LHCN-M2 (cell line): ENCODE data around the gene RUFY2. TPM values are rescaled to one million over a fixed set of nuclear protein-coding genes. Genes with fewer than 3 reads are reported as not detected.
A peak's percentile ranks its signal among the peaks of the same experiment; 100 is the strongest.
"Not testable (repeated sequence)": the region's sequence is repeated elsewhere in the genome, so short reads cannot be mapped to it uniquely, and the experiment has no call there.

Experiments used
- DNase-seq: peaks from one replicate; pipeline ENCODE4 v3.0.0-alpha.2; 2012; ENCODE audit warnings: low read depth
- total RNA-seq: library from RNA; depleted of rRNA; stranded (reverse); fragments of >200 nt; gene quantifications from 2 replicates; pipeline ENCODE4 v1.2.3, GENCODE V29; 2014; rRNA removed

The RUFY2 gene
- total RNA-seq, 1 experiment from 2014 or later, result 19.1 TPM

DNA sequence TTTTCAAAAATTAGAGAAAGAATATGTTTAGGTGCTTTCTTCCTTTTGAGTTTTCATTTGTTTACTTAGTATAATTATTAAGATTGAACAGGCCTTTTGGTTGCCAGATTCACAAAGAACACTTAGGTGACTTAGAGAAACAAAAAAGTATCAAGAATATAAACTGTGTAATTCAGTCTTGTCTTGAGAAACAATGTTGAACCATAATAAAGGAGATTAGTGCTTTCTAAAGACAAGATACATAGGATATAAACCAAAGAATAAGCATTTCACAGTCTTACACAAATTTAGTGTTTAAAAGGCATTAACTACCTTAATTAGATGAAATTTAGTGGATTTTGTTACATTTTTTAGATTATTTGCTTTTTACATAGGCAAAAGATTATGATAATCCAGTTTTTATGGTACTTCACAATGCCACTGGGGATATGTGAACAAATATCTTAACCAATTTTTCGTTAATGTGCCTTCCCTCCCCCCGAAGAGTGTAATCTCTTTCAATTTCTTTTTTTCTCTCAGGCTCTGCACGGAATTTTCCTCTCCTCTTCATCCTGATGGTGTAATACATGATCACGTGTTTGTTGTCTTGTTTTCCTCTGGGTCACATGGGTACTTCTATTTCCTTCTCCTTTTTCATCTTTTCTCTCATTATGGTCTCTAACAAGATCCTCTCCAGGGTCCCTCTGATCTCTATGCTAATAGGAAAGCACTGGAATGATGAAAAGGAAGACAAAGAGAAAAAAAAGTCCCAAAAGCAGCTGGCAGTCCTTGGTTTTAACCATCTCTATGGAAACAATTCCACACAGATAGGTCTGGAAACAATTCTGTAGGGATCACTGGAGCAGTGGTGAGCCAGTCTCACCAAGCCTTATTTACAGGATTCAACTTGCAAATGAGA lies 78.9 kb downstream of the RUFY2 start:
- peak; percentile 83 for DNase-seq

GRCh38 chr10:68324396-68324795 lies 82.7 kb downstream of the RUFY2 start:
- DNase-seq, result not testable (repeated sequence)

GRCh38 chr10:68318331-68319059 lies 88.6 kb downstream of the RUFY2 start:
- DNase-seq, result no peak

- no peak for DNase-seq
These were observed 91.5 kb downstream of the RUFY2 start for GRCh38 chr10:68315582-68315981.

DNA sequence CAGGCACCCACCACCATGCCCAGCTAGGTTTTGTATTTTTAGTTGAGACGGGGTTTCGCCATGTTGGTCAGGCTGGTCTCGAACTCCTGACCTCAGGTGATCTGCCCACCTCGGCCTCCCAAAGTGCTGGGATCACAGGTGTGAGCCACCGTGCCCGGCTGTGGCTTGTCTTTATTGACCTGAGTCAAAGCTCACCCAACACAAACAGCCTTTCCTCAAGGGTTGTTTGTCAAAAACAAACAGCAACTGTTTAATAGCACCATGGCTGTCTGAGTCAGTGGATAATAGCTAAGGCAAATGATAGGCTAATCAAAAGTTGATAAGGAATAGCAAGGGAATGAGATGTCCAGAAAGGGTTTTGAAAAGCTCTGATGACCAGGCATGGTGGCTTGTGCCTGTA lies 92.1 kb downstream of the RUFY2 start:
- not testable (repeated sequence) for DNase-seq

GRCh38 chr10:68310531-68310930 lies 96.5 kb downstream of the RUFY2 start:
- no peak for DNase-seq

GRCh38 chr10:68305854-68306253 lies 101.2 kb downstream of the RUFY2 start:
- DNase-seq, result no peak

GRCh38 chr10:68303849-68304412 lies 103.1 kb downstream of the RUFY2 start:
- no peak for DNase-seq

DNA sequence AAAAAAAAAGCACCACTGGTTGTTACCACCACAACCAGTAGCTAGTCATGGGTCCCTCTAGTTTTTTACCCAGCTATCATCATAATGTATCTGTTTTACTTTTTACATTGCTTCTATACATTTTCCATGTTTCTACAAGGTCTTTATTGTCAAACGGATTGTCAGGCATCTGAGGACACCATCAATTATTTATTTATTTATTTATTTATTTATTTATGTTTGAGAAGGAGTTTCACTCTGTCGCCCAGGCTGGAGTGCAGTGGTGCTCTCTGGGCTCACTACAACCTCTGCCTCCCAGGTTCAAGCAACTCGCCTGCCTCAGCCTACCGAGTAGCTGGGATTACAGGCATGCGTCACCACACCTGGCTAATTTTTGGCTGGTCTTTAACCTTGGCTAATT lies 104.2 kb downstream of the RUFY2 start:
- DNase-seq, result no peak

DNA sequence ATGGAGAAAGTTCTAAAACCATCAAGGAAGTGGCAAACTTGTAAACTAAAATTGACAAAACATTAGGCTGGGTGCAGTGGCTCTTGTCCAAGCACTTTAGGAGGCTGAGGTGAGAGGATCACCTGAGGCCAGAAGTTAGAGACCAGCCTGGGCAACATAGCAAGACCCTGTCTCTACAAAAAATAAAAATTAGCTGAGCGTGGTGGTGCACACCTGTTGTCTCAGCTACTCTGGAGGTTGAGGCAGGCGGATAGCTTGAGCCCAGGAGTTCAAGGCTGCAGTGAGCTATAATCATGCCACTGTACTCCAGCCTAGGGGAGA lies 104.6 kb downstream of the RUFY2 start:
- DNase-seq, result no peak

GRCh38 chr10:68301790-68302502 lies 105.1 kb downstream of the RUFY2 start:
- DNase-seq, result peak; percentile 62

GRCh38 chr10:68301301-68301700 lies 105.8 kb downstream of the RUFY2 start:
- DNase-seq, result no peak

DNA sequence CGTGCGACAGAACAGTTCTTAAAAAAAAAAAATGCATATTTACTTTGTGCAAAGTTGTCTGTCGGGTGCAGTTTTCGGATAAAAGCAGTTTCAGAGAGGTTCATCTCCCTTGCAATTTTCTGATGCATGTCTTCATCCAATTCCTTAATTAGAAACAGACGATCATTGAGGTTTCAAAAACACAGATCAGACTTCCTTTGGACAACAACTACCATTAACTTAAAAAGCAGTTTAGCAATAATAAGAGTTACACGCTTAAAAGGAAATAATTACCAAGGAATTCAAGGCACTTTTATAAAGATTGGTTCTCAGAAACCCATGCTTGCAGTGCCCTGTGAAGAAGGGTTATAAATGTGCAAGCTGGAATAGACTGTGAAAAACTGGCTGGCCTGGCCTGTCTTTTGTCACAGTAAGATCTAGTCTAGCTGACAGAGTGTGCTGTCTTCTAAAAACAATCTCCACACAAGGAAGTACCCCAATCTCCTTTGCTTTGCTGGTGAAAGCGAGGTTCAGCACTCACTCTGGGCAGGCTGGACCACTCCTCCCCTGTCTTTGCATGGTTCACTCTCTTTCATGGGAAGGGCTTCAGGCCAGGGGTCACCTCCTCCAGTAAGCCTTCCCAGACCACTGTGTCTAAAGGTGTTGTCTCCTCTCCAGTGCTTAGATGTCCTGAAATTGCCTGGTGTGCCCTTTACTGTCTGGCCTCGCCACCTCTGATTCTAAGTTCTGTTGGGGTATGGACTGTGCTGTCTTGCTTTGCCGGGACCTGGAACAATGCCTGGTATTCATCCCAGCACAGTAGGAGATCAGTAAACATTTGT lies 110.0 kb downstream of the RUFY2 start:
- DNase-seq, result no peak

Other genes with a start within 250 kb of the RUFY2 start
- gene ATOH7, start 175.2 kb downstream of the RUFY2 start, total RNA-seq, result 0.11 TPM in 1 of 2 replicates, not detected in the other
- gene HNRNPH3, start 75.2 kb downstream of the RUFY2 start, total RNA-seq, result 20.0 and 36.6 TPM in 2 replicates
- gene PBLD, start 74.3 kb downstream of the RUFY2 start, total RNA-seq, result 6.2 and 6.8 TPM in 2 replicates
- gene DNA2, start 64.7 kb upstream of the RUFY2 start, total RNA-seq, result 16.0 and 19.4 TPM in 2 replicates
- gene SLC25A16, start 120.2 kb upstream of the RUFY2 start, total RNA-seq, result 9.7 and 11.7 TPM in 2 replicates
- 2.9 and 3.2 TPM in 2 replicates for gene TET1, start 153.1 kb upstream of the RUFY2 start, total RNA-seq